Measurements from ENCODE around the gene PNMA6F.

The PNMA6F gene

DNA sequence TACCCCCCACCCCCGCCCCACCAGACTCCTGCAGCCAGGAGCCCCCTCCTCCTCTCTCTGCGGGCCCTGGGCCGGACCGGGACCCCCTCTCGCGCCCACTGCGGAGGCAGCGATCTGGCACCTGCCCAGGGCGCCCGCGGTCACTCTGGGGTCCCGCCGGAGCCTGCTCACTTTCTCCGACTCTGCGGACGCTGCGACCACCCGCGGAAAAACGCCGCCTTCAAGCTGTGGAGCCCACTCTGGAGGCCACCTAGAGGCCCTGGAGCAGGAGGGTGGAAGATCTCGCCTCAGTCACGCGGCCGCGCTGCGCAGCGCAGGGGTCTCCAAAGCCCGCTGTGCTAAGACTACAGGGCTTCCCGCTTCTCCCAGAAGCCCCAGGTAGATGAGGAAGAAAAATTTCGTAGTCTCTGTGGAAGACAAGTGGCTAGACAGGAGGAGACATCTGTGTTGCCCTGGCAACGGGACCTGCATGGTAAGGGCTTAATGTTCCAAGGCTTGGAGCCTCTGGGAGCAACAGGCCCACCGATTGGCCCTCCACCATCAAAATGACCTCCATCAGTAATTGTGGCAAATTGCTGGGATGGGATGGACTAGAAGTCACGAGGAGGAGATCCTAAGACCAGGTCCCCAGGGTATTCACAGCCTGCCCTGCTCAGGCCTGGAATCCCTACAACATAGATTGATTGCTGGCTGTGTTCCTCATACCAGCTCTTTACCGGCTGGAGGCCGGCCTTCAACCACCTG is at the start of gene PNMA6F:
TSS of gene PNMA6F (minus strand) at position 387 of the 744 bp plus-strand sequence. CDS start 1,093 bp downstream, outside the sequence.
- in situ Hi-C loops (cut with MboI; ENCODE audit: low sequenced_read_pairs), result no loop called here

DNA sequence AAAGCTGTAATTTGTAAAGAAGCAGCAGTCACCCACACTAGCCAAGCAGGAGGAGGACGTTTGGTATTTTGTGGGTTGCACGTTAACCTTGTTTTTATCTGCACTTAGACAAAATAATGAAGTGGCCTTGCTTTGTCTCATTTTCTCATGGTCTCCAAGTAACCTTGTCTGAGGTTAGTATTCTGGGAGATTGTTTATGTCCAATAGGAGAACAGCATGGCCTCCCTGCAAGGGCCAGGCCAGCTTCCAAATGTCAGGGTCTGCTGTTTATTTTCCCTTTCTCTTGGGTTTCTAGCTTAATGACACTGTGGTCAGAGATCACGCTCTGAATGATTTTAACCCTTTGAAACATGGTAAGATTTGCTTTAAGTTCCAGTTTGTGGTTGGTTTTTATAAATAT is 49.7 kb upstream of the PNMA6F start:
- in situ Hi-C loops (cut with MboI; ENCODE audit: low sequenced_read_pairs), result no loop called here

DNA sequence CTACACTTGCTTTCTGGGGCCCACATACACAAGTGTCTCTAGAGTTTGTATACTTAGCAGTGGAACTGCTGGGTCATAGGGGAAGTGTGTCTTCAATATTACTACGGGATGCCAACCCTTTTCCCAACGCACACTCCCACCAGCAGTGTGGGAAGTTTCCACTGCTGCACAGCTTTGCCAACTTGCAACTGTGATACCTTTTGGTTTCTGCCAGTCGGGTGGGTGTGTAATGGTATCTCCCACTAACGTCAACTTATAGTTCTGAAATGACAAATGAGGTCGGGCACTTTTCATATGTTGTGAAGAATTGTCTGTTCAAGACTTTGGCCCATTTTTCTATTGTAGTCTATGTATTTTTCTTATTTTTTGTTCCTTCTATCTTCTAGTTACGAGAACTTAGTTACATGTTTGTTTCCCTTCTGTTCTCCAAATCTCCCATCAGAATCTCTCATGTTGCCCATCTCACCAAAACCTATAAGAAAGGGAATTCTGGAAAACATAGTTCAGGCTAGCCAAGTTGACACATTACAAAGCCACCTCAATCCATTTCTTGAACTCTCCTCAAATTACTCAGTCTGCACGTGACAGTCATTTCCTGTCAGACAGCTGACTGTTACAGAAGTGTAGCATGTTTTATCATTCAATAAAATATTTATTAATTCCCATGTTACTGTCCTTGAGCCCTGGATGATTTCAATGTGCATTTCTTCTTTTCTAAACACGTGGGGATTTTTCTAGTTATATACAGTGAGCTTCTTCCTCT is 48.9 kb upstream of the PNMA6F start:
- in situ Hi-C loops (cut with MboI; ENCODE audit: low sequenced_read_pairs), result no loop called here

DNA sequence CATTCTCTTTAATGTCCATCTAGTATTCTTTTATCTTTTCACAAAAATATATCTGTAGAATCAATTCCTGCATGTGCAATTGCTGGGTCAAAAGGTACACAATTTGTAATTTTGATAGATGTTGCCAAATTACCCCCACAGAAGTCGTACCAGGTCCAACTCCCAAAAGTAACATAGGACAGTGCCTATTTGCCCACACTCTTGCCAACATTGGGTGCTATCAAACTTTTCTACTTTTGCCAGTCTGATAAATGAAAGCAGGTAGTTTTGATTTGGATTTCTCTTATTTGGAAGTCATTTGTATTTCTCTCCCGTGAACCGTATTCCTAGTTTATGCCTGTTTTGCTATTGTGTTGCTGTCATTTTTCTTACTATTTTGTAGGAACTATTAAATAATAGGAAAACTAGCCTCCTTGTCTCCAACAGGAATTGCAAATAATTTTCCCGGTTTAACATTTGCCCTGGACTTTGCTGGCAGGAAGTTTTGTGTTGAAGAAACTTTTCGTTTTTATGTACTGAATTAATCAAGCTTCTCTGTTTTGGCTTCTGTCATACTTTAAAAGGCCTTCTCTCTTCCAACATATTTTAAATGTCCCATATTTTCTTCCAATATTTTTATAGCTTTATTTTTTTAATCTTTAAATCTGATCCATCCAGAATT is 45.4 kb upstream of the PNMA6F start:
- in situ Hi-C loops (cut with MboI; ENCODE audit: low sequenced_read_pairs), result no loop called here

DNA sequence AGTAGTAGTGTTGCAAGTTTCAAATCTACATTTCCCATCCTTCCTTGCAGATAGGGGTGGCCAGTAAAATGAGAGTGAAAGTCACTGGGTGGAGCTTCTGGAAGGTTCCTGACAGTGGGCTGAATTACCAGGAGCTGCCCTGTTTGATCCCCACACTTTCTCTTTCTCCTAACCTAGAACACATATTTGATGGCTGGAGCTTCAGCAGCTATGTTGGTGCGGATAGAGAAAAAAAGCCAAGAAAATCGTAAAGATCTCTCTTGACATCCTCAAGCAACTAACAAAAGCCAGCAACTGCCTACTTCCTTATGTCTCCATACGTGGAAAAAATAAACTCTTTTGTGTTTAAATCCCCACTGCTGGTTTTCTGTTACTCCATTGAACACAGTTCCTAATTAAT is 44.6 kb upstream of the PNMA6F start:
- in situ Hi-C loops (cut with MboI; ENCODE audit: low sequenced_read_pairs), result no loop called here

DNA sequence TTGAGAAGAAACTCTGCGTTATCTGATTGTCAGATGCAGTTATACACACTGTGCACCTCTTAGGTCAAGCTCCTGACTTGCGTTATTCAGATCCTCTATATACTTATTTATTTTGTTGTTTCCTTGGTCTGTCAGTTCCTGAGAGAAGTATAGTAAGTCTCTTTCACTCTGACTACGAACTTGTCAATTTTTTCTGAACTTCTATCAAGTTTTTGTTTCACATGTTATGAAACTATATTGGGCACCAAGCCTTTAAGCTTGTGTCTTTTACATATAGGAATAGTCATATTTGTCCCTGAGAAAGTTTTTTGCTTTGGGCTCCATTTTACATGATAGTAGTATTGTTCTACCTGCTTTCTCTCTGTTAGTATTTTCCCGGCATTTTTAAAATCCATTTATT is 44.1 kb upstream of the PNMA6F start:
- in situ Hi-C loops (cut with MboI; ENCODE audit: low sequenced_read_pairs), result no loop called here

DNA sequence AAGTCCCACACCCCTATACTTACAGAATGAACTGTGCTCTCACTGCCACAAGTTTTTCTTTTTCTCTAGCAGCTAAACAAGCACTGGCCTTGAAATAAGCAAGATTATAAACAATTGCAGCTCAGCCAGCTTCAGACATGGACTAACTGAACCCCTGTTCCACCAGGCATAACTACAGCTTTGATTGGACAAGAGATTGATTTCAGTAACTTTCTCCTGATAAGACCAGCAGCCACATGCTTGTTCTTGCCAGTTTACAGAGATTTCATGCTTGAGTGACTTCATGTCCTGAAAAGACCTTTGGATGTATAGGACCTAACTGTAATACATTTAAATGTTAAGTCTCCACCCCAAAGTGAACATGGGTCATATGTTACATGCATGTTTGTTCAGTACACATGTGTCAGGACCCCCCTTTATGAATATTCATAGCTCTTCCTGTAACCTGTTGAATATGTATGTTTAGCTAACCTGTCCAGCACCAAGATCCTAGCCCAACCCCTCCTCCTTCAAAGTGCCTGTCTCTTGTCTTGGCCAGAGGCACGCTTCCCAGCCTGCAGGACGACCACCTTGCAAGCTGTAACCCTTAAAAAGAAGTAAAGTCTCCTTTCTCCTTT is 40.3 kb upstream of the PNMA6F start:
- in situ Hi-C loops (cut with MboI; ENCODE audit: low sequenced_read_pairs), result no loop called here

DNA sequence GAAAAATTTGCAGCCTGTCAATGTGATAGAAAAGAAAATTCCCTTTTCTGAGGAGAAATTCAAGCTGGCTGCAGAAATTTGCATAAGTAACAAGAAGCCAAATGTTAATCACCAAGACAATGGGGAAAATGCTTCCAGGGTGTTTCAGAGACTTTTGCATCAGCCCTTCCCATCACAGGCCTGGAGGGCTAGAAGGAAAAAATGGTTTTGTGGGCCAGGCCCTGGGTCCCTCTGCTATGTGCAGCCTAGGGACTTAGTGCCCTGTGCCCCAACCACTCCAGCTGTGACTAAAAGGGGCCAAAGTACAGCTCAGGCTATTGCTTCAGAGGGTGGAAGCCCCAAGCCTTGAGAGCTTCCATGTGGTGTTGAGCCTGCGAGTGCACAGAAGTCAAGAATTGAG is 36.3 kb upstream of the PNMA6F start:
- in situ Hi-C loops (cut with MboI; ENCODE audit: low sequenced_read_pairs), result no loop called here

DNA sequence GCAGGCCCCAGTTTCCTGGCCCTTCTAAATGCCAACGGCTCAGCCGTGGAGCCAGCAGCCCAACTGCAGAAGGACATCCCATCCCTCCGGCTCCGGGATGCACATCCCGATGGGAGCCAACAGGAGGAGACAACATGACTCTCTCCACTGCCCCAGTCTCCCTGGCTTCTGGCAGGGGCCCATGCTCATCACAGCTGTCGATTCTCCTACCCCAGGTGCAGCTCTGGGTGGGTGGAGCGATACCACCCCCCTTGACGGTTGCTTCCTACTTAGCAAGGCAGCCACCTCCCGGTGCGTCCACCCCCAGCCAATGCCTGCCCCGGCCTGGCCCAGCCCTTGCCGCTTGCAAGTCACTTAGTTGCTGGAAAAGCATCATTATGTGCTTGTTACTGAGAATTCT is 31.8 kb upstream of the PNMA6F start:
- in situ Hi-C loops (cut with MboI; ENCODE audit: low sequenced_read_pairs), result no loop called here

DNA sequence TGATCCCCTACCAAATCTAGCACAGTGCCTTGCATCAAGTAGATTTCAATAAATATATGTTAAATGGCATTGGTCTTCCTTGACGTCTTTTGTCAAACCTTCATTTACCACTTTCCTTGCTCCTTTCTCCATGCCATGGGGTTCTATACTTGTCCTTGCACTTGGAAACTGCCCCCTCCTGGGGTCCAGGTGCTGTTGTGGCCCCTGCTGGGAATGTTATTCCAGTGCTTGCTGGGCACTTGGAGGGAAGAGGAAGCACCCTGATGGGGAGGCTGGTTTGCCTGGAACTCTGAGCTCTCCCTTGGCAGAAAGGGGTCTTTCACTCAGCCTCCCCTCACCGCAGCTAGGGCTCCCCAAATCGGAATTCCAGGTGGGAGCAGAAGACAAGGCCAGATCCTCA is 31.3 kb upstream of the PNMA6F start:
- in situ Hi-C loops (cut with MboI; ENCODE audit: low sequenced_read_pairs), result no loop called here

DNA sequence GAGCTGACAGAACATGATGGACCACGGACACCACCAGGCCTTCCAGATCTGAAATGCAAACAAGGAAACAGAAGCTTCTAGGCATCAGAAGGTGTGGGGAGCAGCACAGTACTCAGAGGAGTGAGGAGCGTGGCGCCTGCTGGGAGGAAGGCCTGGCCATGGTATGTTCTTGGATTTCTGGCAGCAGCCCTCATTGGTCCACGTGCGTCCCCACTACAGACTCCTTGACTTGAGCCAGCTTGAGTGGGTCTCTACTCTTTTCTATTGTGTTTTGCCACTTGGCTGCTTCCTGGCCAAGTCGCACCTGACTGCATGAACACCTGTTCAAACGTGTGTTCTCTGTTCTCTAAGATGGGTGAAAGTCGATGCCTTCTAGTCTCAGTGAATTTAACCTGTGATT is 30.4 kb upstream of the PNMA6F start:
- in situ Hi-C loops (cut with MboI; ENCODE audit: low sequenced_read_pairs), result no loop called here

DNA sequence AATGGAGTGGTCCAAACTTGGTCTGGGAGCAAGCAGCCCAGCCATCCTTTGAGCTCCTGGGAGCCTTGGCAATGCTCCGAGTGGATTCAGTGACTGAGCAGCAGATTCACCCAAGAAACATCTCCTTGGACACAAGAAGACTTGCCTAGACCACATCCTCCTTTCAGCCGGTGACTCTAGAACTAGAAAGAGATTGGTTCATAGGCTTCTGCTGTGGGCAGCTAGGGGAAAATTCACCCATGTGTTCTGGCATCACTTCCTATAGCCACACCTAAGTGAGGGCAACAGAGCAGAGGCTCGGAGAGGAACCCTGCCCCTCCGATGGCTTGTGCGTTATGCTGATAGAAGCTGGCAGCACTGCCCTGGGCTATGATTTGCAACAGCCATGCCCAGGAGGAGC is 28.4 kb upstream of the PNMA6F start:
- in situ Hi-C loops (cut with MboI; ENCODE audit: low sequenced_read_pairs), result no loop called here

DNA sequence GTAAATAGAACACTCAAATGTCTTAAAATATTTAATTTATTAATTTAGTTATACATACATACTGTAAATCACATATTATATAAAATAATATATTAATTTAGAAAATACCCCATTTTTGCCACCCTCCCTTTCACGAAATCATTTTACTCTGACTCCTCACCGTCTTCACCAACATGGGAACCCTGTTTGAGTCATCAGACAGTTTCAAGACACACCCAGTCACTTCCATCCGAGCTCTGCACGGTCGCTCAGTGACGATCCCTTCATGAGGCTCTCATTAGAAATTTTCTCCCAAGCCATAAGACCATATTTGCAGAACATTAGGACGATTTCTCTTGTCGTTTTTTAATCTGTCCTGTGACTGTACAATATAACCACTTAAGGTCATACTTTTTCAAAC is 26.9 kb upstream of the PNMA6F start:
- in situ Hi-C loops (cut with MboI; ENCODE audit: low sequenced_read_pairs), result no loop called here

DNA sequence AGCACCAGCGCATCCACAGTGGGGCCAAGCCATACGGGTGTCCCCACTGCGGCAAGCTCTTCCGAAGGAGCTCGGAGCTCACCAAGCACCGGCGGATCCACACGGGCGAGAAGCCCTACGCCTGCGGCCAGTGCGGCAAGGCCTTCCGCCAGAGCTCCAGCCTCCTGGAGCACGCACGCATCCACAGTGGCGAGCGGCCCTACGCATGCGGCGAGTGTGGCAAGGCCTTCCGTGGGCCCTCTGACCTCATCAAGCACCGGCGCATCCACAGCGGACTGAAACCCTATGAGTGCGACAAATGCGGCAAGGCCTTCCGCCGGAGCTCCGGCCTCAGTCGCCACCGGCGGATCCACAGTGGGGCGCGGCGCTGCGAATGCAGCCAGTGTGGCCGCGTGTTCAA is 26.0 kb upstream of the PNMA6F start:
- in situ Hi-C loops (cut with MboI; ENCODE audit: low sequenced_read_pairs), result no loop called here

DNA sequence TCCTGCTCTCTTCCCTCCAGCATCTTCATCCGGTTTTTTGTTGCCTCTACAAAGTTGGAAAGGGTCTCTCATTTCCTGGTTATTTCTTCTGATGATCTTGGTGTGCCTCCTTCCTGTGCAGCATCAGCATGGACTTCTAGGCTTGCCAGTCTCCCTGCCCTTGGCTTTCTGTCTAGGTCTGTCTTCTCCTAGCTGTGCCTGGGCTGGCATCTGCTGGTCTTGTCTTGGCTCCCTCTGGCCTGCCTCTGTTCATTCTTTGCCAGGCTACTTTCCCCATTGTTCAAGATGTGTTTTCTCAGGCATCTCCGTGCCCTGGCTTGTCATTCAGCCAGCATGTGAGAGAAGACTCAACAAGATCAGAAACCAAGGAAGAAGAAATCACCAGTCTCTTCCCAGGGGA is 22.1 kb upstream of the PNMA6F start:
- in situ Hi-C loops (cut with MboI; ENCODE audit: low sequenced_read_pairs), result no loop called here

DNA sequence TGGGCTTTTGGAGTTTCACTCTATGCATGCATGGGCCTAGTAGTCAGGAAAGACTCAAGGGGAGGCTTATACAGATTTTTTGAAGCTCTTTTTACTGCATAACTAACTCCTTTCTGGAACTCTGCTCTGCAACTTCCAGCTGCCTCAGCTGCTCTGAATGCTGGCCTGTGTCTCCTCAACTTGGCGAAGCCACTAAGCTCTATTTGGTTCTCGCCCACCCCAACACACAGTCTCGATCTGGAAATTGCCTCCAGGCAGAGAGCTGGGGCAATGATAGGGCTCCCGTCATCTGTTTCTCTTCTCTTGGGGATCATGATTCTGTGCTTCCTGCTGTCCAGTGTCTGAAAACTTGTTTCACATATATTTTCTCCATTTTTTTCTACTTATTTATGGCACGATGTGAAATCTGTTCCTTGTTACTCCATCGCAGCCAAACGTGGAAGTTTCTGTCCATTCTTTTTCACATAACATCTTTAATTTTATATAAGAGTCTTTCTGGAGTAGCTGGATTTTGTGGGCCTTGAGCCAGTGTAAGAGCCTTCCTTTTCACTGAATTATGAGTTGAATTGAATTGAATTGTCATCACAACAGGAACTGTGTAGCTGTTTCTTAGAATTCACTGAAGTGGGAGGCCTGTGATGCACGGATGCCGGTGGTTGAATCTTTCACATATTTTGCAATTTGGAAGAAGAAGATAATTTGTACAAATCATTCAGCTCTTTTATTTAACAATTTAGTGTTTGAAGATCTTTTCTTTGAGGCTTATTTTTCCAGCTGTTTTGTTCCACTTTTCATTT is 21.4 kb upstream of the PNMA6F start:
- in situ Hi-C loops (cut with MboI; ENCODE audit: low sequenced_read_pairs), result no loop called here

DNA sequence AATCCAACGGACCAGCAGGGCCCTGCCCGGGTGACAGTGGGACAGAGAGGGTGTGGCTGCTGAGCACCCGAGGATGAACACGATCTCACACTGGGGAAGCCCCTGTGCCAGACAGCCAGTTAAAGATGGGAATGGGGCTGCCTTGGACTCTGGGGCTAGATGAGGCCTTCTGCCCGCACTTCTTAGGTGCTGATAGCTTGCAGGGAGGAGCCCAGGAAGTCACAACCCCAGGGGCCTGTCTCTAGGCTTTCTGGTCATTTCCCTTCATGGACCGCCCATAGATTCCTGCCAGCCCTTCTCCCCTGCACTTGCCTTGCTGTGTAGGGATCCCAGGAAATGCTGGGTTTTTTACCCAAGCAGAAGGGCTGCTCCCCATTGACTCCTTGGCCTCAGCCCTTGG is 18.5 kb upstream of the PNMA6F start:
- in situ Hi-C loops (cut with MboI; ENCODE audit: low sequenced_read_pairs), result no loop called here

DNA sequence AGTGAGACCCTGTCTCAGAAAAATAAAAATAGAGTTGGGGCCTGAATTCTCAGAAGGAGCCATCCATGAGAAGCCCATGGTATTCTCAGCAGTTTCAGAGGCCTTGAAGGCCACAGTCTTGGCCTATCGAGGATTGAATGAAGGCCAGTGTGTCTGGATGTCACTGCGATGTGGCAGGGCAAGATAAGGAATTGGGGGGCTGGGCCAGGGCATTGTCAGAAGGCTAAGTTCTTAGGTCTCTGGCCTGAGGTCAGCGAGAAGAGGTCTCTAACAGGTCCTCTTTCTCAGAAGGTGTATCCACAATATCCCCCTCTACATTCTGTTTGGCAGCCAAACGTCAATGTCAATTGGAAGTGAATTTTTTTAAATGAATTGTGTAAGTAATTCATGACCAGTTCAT is 18.1 kb upstream of the PNMA6F start:
- in situ Hi-C loops (cut with MboI; ENCODE audit: low sequenced_read_pairs), result no loop called here

DNA sequence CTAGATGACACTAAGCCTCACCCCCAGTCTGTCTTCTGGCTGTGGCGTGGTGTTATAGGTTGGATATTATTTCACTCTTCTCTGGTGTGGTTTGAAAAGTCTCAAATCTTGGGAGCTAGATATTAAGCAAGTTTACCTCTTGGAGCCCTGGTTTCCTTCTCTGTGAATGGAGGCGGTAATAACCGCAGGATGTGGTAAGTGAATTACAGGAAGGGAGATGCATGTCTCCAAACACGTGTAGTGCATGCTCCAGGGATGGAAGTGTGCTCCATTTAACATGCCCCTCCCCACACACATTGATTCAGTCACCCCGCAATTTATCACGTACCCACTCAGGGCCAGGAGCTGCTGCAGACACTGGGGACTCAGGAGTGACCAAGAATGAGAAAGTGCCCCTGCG is 17.3 kb upstream of the PNMA6F start:
- in situ Hi-C loops (cut with MboI; ENCODE audit: low sequenced_read_pairs), result no loop called here

DNA sequence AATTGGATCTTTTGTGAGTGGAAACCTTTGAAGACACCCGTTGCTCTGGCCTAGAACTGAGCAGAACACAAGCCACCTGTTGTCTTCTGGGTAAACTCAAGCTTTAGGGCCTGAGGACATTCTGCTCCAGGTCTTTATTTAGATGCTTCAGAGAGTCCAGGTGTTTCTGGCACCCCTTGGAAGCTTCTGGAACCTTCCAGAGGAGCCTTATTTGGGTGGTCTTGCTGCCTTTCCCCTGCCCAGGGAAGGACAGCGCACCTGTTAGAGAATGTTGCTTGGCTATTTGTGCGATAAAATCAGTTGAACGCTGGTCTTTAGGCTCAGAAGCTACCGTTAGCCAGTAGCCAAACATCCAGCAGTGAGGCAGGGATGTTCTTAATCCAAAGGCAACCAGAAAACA is 15.4 kb upstream of the PNMA6F start:
- in situ Hi-C loops (cut with MboI; ENCODE audit: low sequenced_read_pairs), result no loop called here
